GM12874 (cell line): ENCODE results near the gene GBX2.

ENCODE experiments used
- CTCF ChIP-seq: IDR thresholded peaks from 2 replicates; pipeline ENCODE4 v1.5.1; 2011; ENCODE audit warnings: low read depth, mild to moderate bottlenecking, control low read depth, low read length, moderate library complexity; ENCODE audit not compliant: insufficient read depth

GBX2 gene

GRCh38 chr2:236171181-236171679 is 3.0 kb upstream of the GBX2 start:
- no peak for TF ChIP-seq CTCF

GRCh38 chr2:236170590-236171165 is 2.5 kb upstream of the GBX2 start:
- TF ChIP-seq CTCF = no peak

- TF ChIP-seq CTCF = no peak
These were observed 1.8 kb upstream of the GBX2 start for GRCh38 chr2:236169741-236170589.

GRCh38 chr2:236169151-236169721 is 1.1 kb upstream of the GBX2 start:
- no peak for TF ChIP-seq CTCF

- 0 out of 2 replicates have a peak, but pooled peaks have one; percentile 9 for TF ChIP-seq CTCF
These were observed 683 bp downstream of the GBX2 start for GRCh38 chr2:236167297-236168109.

- TF ChIP-seq CTCF = no peak
These were observed 1.3 kb downstream of the GBX2 start for GRCh38 chr2:236166796-236167296.
